Measurements from ENCODE around the gene CMTR1.

Gene CMTR1

DNA sequence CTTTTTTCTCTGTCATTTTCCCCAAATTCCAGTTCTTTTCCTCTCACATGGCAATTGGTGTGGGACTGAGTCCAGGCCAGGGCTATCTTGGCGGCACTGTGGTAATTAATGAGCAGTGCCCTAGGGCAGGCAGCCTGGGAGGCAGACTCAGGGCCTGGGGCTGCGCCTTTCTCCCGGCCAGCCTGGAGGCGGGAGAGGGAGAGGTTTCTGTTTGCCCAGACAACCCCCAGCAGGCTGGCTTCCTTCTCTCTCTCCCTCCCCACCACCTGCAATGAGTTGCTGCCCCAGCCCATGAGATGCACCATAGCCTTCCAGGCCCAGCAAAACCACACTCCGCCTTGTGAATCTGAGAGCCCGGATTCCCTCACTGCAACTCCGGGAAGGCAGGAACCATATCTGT is 81.8 kb downstream of the CMTR1 start:
- TF ChIP-seq ZFX (IDR thresholded peaks at IDR 0.05): no peak
- TF ChIP-seq, protein P1, sequence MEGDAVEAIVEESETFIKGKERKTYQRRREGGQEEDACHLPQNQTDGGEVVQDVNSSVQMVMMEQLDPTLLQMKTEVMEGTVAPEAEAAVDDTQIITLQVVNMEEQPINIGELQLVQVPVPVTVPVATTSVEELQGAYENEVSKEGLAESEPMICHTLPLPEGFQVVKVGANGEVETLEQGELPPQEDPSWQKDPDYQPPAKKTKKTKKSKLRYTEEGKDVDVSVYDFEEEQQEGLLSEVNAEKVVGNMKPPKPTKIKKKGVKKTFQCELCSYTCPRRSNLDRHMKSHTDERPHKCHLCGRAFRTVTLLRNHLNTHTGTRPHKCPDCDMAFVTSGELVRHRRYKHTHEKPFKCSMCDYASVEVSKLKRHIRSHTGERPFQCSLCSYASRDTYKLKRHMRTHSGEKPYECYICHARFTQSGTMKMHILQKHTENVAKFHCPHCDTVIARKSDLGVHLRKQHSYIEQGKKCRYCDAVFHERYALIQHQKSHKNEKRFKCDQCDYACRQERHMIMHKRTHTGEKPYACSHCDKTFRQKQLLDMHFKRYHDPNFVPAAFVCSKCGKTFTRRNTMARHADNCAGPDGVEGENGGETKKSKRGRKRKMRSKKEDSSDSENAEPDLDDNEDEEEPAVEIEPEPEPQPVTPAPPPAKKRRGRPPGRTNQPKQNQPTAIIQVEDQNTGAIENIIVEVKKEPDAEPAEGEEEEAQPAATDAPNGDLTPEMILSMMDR (conservative IDR thresholded peaks at IDR 0.05): no peak
- H3K27ac ChIP-seq: peak overlapping the region; percentile 73; the same call in 1 of the 2 replicates

DNA sequence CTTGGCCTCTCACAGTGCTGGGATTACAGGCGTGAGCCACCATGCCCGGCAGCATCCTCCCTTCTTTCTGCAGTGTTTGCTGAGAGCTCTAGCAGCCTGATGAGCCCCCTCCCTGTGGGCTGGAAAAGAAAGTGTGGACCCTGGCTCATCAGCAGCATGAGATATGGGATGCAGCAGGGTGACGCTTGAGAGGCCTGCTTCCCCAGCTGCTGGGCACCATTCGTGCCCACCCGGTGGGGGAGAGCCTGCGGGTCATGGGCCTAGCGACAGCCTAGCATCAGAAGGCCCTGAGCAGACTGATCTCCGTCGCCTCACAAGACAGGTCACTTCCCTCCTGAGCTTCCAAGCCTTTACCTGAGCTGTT is 82.7 kb downstream of the CMTR1 start:
- TF ChIP-seq, protein P1 (conservative IDR thresholded peaks at IDR 0.05): no peak
- no peak for TF ChIP-seq ZFX (IDR thresholded peaks at IDR 0.05)
- H3K27ac ChIP-seq: peak overlapping the region; percentile 73

DNA sequence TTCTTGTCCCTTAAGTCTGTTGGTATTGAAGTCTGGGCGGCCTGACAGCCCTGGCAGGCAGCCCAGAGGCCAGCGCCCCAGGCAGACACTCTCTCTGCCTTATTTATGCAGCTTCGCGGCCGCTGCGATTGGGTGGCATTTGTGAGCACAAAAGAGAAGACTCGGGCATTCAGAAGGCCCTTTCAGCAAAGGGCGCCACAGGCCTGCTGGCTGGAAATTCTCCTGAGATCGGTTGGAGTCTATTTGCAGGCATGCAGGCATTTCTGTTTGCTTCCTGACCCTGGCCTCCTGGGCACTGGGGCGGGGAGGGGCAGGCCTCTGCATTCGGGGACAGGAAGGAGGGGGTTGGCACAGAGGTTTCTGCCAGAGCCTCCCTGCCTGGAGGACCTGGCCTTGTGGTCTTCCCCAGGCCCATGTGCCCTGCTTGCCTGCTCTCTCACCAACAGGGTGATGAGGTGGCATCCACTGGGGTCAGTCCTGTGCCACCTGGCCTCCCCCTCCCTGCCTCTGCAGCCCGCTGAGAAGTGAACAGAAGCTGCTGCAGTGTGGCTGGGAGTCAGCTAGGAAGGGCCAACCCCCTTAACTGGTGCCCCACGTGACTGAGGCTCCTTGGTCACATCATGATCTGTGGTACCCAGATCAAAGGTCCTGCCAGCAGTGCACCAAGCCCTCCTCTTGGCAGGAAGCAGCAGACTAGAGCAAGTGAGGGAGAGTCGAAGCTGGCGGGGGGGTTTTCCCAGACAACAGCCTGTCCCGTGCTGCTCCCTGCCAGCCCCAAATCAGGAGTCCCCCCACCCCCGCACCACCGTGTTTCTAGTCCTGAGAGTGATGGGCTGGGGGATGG is 83.3 kb downstream of the CMTR1 start:
- peak overlapping the region; percentile 73 for H3K27ac ChIP-seq
- TF ChIP-seq ZFX (IDR thresholded peaks at IDR 0.05): peak; percentile 55; the same call in 1 of the 2 replicates
- TF ChIP-seq, protein P1 (conservative IDR thresholded peaks at IDR 0.05): no peak

DNA sequence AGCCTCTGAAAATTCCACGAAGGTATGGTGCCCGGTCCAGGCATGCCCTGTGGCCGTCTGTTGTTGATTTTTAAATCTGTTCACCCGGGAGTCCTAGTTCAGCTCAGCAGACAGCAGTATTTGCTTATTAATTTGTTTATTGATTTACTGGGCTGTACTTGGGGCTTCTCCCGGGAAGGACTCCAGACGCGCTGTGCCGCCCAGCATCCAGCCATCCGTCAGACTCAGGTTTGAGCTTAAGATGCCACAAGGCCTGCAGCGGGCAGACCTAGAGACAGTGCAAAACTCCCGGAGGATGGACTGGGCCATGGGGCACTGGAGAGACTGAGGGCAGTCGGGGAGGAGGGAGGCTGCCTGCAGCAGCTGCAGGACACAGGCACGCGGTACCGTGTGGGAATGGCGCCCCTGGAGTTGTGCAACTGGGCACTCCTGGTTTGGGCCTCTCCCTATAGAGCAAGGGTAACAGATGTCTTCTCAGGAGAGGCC is 83.9 kb downstream of the CMTR1 start:
- TF ChIP-seq ZFX (IDR thresholded peaks at IDR 0.05): no peak
- TF ChIP-seq, protein P1 (conservative IDR thresholded peaks at IDR 0.05): no peak
- H3K27ac ChIP-seq: peak overlapping the region; percentile 73

DNA sequence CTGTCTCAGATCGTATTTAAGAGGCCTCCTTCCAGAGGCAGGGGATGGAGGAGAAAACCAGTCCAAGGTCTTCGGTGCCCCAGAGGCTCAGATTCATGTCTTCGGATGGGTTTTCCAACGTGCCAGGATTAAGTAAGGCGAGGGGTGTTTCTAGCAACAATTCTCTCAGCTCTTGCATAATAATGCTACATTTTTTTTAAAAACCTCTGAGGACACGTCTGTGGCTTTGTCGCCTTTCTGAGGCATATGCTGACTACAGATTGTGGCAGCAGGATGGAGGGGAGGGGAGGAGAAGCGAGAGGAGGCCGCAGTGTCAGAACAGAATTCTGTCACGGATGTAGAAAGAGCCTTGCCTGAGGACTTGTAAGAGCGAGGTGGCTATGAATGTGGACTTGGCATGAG is 84.4 kb downstream of the CMTR1 start:
- H3K27ac ChIP-seq: peak overlapping the region; percentile 73; the same call in 1 of the 2 replicates
- TF ChIP-seq, protein P1 (conservative IDR thresholded peaks at IDR 0.05): no peak
- no peak for TF ChIP-seq ZFX (IDR thresholded peaks at IDR 0.05)

DNA sequence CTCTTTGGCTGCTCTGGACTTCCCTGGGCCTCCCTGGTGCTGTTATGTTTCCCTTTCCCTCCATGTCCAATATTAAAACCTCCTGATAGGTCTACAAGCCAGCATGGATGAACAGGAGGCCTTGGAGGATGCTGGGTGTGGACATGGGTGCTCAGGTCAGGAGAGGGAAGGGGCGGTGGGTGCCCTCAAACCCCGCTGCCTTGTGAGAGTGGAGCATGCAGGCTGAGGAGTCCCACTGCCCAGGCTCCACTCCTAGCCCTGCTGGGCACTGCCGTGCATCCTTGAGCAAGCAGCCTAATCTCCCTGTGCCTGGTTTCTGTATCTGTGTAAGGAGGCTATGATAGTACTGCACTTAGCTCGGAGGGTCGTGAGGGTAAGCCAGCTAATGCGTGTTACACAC is 85.1 kb downstream of the CMTR1 start:
- TF ChIP-seq, protein P1 (conservative IDR thresholded peaks at IDR 0.05): no peak
- no peak for TF ChIP-seq ZFX (IDR thresholded peaks at IDR 0.05)
- H3K27ac ChIP-seq: no peak overlapping the region

DNA sequence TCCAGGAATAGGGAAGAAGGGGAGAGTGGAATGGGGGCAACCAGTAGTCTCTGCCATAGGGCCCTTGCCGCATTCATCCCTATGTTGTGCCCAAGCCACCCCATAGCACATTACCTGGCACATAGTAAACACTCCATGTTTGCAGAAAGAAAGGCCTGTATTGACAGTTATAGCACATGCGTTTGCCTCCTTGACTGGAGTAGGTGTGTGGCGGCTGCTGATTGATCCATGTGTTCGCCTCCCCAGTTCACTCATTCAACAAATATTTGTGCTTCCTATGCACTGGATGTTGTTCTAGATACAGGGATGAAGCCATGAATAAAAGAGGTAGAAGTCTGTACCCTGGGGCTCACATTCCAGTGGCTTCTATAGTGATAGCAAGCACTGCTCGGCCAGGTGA is 86.4 kb downstream of the CMTR1 start:
- no peak for TF ChIP-seq ZFX (IDR thresholded peaks at IDR 0.05)
- TF ChIP-seq, protein P1 (conservative IDR thresholded peaks at IDR 0.05): no peak
- no peak overlapping the region for H3K27ac ChIP-seq
